Left lobe of liver (tissue), 2 donors: ENCODE measurements around the gene SYT4. TPM values are rescaled to one million over a fixed set of nuclear protein-coding genes. Genes with fewer than 3 reads are reported as not detected.

Source experiments
- ATAC-seq: fragments of 200-7000 bp; cut with Tn5 transposase; one replicate; pipeline ENCODE4 v1.9.1; 2020; ENCODE audit warnings: mild to moderate bottlenecking, moderate library complexity
- DNase-seq: peaks from one replicate; pipeline ENCODE4 v3.0.0-alpha.2; 2020; ENCODE audit warnings: low spot score
- total RNA-seq: library from RNA; stranded (reverse); gene quantifications from one replicate; pipeline ENCODE4 v1.2.1, GENCODE V29; 2021
- donor health status: DM: no; HTN: no; CAD: no; lungs with moderate emphysema.
- donor health status: DM: no; HTN: yes; CAD: no.

SYT4 gene
- total RNA-seq, 1 donor from 2014 or later, result not detected

DNA sequence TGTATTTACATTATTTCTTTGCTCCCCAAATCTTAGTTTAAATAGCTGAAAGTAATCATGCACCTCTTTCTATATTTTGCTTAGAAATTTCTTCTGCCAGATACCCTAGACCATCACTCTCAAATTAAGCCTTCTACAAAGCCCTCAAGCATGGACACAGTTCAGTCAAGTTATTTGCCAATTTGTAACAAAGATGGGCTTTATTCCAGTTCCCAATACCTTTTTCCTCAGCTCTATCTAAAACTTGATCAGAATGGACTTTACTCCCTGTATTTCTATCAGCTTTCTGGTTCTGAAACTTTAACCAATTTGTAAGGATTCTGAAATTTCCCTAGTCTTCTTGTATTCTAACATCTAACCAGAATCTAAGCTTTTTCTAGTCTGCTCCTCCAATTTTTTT lies 56.6 kb downstream of the SYT4 start:
- peak; percentile 66 for ATAC-seq

More for the DNA sequence above, 56.6 kb downstream of the SYT4 start:
- no peak for DNase-seq

Other genes starting within 250 kb of the SYT4 start
- gene RIT2, start 161.8 kb downstream of the SYT4 start, total RNA-seq, result not detected